Breast epithelium (tissue), 4 donors: ENCODE results near the gene TPSG1. TPM values are rescaled to one million over a fixed set of nuclear protein-coding genes. Genes with fewer than 3 reads are reported as not detected.

Source experiments
- DNase-seq, 2 donors: peaks; one replicate each; pipeline ENCODE4 v3.0.0-alpha.2; 2019; ENCODE audit warnings: low spot score in 2 of 2
- H3K27ac ChIP-seq, 2 donors: fragments of 200-600 bp; sonication (generic) in 1 of 2; one replicate each; pipeline ENCODE4 v1.5.1; 2016 to 2019; ENCODE audit warnings: mild to moderate bottlenecking in 1 of 2
- H3K27me3 ChIP-seq, 2 donors: fragments of 200-600 bp; sonication (generic) in 1 of 2; one replicate each; pipeline versions ENCODE4 v1.5.1 to v1.6.0; 2017 to 2019; ENCODE audit warnings: control low read depth in 1 of 2, mild to moderate bottlenecking in 1 of 2
- H3K36me3 ChIP-seq: fragments of 200-600 bp; one replicate; pipeline ENCODE4 v1.5.1; 2019
- H3K4me1 ChIP-seq, 2 donors: fragments of 200-600 bp; sonication (generic); one replicate each; pipeline ENCODE4 v1.5.1; 2016 to 2019; ENCODE audit warnings: control low read depth in 1 of 2
- H3K4me3 ChIP-seq, 3 donors: fragments of 200-600 bp; sonication (generic); 1 replicate in 2 of 3; 2 replicates in 1 of 3; pipeline ENCODE4 v1.5.1; 2016 to 2019; ENCODE audit warnings: mild to moderate bottlenecking in 3 of 3, moderate library complexity in 2 of 3
- H3K9me3 ChIP-seq, 2 donors: fragments of 200-600 bp; sonication (generic) in 1 of 2; one replicate each; pipeline ENCODE4 v1.5.1; 2016 to 2019; ENCODE audit warnings: control low read depth in 1 of 2
- CTCF ChIP-seq, 3 donors: fragments of 450-650 bp; IDR thresholded peaks; one replicate each; pipeline ENCODE4 v1.5.1; 2016 to 2017; ENCODE audit warnings: antibody characterized with exemption in 3 of 3, mild to moderate bottlenecking in 3 of 3, moderate library complexity in 3 of 3
- POLR2A ChIP-seq: fragments of 450-650 bp; IDR thresholded peaks from one replicate; pipeline ENCODE4 v1.6.1; 2016; ENCODE audit warnings: antibody characterized with exemption, mild to moderate bottlenecking, moderate library complexity
- POLR2AphosphoS5 ChIP-seq, 3 donors: sonication (generic); formaldehyde crosslinking; IDR thresholded peaks; one replicate each; pipeline ENCODE4 v1.6.1; 2017; ENCODE audit warnings: antibody characterized with exemption in 3 of 3
- intact Hi-C: fragments of 100-400 bp; cut with DNase I; formaldehyde crosslinking; loops from one replicate; pipeline ENCODE4 v1.15.1; 2023; ENCODE audit warnings: low total_unique reads
- total RNA-seq, 3 donors: library from RNA; depleted of rRNA; stranded (reverse); fragments of >200 nt; gene quantifications; one replicate each; pipeline ENCODE4 v1.1.0, GENCODE V29; 2016

TPSG1 gene
- total RNA-seq, 3 donors from 2014 or later, result 0.73 to 1.8 TPM; not detected in 1

DNA sequence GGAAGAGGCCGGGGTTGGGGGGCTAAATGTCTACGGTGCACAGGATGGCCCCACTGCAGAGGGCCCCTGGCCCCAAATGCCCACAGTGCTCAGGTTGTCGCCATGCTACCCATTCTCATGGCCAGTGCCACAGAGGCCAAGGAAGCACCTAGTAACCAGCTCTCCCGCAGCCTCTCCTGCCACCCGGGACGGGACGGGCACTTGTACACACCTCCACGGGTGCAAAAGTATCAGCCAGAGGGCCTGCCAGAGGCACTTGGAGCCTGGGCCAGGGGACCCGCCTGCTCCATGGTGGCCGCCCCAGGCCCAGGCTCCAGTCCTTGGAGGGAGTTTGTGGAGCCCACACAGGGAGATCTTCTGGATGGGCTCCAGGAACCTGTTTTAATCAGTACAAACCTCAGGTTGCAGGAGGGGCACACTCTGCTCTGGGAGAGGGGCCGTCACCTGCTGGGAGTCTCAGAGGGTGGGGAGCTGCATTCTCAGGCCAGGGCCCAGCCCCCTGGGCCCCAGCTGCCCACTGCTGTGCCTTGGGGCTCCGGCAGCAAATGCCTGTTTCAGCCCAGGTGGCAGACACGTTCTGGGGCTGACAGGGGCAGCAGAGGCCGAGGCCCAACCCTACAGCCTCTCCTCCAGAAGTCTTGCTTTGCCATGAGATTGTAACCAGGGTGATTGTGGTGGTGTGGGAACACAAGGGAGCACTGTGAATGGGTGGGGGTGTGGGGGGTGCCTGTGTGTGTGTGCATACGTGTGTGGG lies 38.7 kb upstream of the TPSG1 start:
- Histone ChIP-seq H3K9me3 (peaks cover 0 to 3% of the 10 kb centered on the region in 2 donors), H3K27ac (no peak overlapping the region), H3K36me3 (no peaks in the 10 kb centered on the region), H3K4me3 (no peak overlapping the region), H3K4me1 (peaks cover 0 to 8% of the 10 kb centered on the region in 2 donors), H3K27me3 (peaks cover 0 to 64% of the 10 kb centered on the region in 2 donors)
- no peak for DNase-seq
- intact Hi-C loops, result no loop called here
- TF ChIP-seq POLR2AphosphoS5 (IDR thresholded peaks at IDR 0.05) (no peak), POLR2A (no peak), CTCF (IDR thresholded peaks at IDR 0.05) (no peak)

- no peak for DNase-seq
- peaks cover 0 to 71% of the 10 kb centered on the region in 2 donors for H3K27me3 ChIP-seq
- no peaks in the 10 kb centered on the region for H3K36me3 ChIP-seq
- H3K4me1 ChIP-seq, result peaks cover 0 to 8% of the 10 kb centered on the region in 2 donors
- no peak overlapping the region for H3K27ac ChIP-seq
- H3K4me3 ChIP-seq, result no peak overlapping the region
- peaks cover 0 to 3% of the 10 kb centered on the region in 2 donors for H3K9me3 ChIP-seq
- TF ChIP-seq CTCF (IDR thresholded peaks at IDR 0.05) (no peak), POLR2AphosphoS5 (IDR thresholded peaks at IDR 0.05) (no peak), POLR2A (no peak)
- intact Hi-C loops, result no loop called here
These were observed 37.8 kb upstream of the TPSG1 start for GRCh38 chr16:1262846-1263221.

DNA sequence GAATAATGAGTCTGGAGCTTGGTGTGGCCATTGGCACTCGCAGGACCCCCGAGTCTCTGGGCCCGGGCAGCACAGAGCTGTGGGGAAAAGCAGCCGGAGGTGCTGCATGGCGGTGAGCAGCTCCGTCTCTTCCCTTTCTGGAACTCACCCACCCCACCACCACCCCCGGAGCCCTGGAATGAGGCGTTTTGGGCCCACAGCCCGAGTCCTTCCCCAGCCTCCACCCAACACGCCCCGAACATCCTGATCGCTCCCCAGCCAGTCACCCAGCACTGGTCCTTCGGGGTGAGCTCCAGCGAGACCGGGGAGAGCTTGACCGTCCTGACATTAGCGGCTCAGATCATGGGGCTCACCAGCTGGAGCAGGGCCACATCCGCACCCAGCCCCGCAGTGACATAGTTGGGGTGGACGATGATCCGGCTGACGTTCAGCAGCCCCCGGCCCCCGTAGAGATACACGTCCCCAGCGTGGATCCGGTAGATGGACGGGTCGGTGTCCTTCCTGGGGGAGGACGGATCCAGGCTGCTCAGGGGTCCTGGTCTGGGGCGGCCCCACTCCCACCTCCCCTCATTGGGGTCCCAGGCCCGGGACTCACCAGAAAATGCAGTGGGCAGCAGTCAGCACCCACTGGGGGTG lies 37.3 kb upstream of the TPSG1 start:
- intact Hi-C loops, result no loop called here
- no peak overlapping the region for H3K27ac ChIP-seq
- TF ChIP-seq CTCF (IDR thresholded peaks at IDR 0.05) (no peak), POLR2A (no peak)
- peaks cover 0 to 3% of the 10 kb centered on the region in 2 donors for H3K9me3 ChIP-seq
- H3K4me3 ChIP-seq, result no peak overlapping the region
- peaks cover 0 to 76% of the 10 kb centered on the region in 2 donors for H3K27me3 ChIP-seq
- H3K36me3 ChIP-seq, result no peaks in the 10 kb centered on the region
- DNase-seq, result no peak
- H3K4me1 ChIP-seq, result peaks cover 0 to 8% of the 10 kb centered on the region in 2 donors

DNA sequence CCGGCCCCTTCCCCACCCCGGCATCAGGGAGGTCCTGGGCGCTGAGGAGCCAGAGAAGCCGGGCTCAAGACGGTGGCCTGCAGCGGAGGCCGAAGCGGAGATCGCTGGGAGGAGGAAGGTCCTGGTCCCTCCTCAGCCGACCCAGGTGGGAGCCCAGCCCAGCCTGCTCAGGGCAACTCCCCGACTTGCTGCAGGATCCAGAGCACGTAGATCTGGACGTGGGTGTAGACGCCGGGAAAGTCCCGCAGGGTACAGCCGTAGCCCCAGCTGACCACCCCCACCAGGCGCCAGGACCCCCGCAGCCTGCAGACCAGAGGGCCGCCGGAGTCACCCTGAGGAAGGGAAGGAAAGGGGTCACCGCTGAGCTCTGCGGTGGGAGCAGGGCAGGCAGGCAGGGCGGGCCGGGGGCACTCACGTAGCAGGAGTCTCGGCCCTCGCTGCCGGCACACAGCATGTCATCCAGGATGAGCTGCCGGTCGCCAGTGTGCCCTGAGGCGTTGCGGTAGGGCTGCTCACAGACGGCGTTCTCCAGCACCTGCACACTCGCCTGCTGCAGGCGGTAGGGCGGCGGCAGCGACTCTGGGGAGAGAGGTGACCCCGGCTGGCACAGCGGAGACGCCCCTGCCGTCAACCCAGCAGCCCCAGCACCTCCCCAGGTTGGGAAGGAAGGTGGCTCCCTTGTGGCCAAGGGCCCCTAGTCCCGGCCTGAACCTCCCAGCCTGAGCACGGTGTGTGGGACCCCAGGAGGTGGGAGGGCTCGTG lies 36.2 kb upstream of the TPSG1 start:
- Histone ChIP-seq H3K4me1 (peaks cover 0 to 8% of the 10 kb centered on the region in 2 donors), H3K27me3 (peaks cover 0 to 81% of the 10 kb centered on the region in 2 donors), H3K27ac (no peak overlapping the region), H3K4me3 (no peak overlapping the region), H3K36me3 (no peaks in the 10 kb centered on the region), H3K9me3 (no peaks in the 10 kb centered on the region)
- intact Hi-C loops, result no loop called here
- TF ChIP-seq POLR2A (no peak), POLR2AphosphoS5 (IDR thresholded peaks at IDR 0.05) (no peak), CTCF (IDR thresholded peaks at IDR 0.05) (no peak)
- no peak for DNase-seq
